Midbrain (tissue), 1 donor: ENCODE measurements around the gene TLR5.
"Not testable (repeated sequence)": the region's sequence is repeated elsewhere in the genome, so short reads cannot be mapped to it uniquely, and the experiment has no call there.

Experiments
- DNase-seq: peaks from one replicate; lab custom pipeline; 2025; lab: John Stamatoyannopoulos, UW

TLR5 gene

GRCh38 chr1:223142795-223143536 lies at the start of gene TLR5:
Gene TLR5 (minus strand): TSS chr1:223143248. CDS start chr1:223113031, 30,217 bp downstream.
- DNase-seq, result peak; percentile 77

GRCh38 chr1:223189903-223190724 lies 47.1 kb upstream of the TLR5 start:
- DNase-seq, result no peak

- DNase-seq, result no peak
These were observed 46.5 kb upstream of the TLR5 start for GRCh38 chr1:223189525-223189902.

- no peak for DNase-seq
These were observed 45.7 kb upstream of the TLR5 start for GRCh38 chr1:223188618-223189356.

- no peak for DNase-seq
These were observed 43.8 kb upstream of the TLR5 start for GRCh38 chr1:223186800-223187199.

- no peak for DNase-seq
These were observed 40.3 kb upstream of the TLR5 start for GRCh38 chr1:223183268-223183862.

- peak; percentile 48 for DNase-seq
These were observed 37.8 kb upstream of the TLR5 start for GRCh38 chr1:223180731-223181321.

- DNase-seq, result no peak
These were observed 36.7 kb upstream of the TLR5 start for GRCh38 chr1:223179786-223180185.

GRCh38 chr1:223179280-223179679 lies 36.2 kb upstream of the TLR5 start:
- no peak for DNase-seq

- DNase-seq, result peak; percentile 35
These were observed 34.6 kb upstream of the TLR5 start for GRCh38 chr1:223177681-223178080.

GRCh38 chr1:223176437-223176836 lies 33.4 kb upstream of the TLR5 start:
- DNase-seq, result no peak

- peak; percentile 18 for DNase-seq
These were observed 32.6 kb upstream of the TLR5 start for GRCh38 chr1:223175633-223176032.

- DNase-seq, result no peak
These were observed 32.0 kb upstream of the TLR5 start for GRCh38 chr1:223175032-223175431.

- DNase-seq, result not testable (repeated sequence)
These were observed 26.4 kb upstream of the TLR5 start for GRCh38 chr1:223169458-223169857.

- no peak for DNase-seq
These were observed 18.3 kb upstream of the TLR5 start for GRCh38 chr1:223161321-223161720.

- no peak for DNase-seq
These were observed 13.3 kb upstream of the TLR5 start for GRCh38 chr1:223156343-223156742.

- no peak for DNase-seq
These were observed 12.1 kb upstream of the TLR5 start for GRCh38 chr1:223155153-223155552.

GRCh38 chr1:223153177-223154119 lies 10.4 kb upstream of the TLR5 start:
- DNase-seq, result no peak

GRCh38 chr1:223152399-223152798 lies 9.4 kb upstream of the TLR5 start:
- DNase-seq, result no peak

GRCh38 chr1:223150443-223150842 lies 7.4 kb upstream of the TLR5 start:
- no peak for DNase-seq

GRCh38 chr1:223147873-223148272 lies 4.8 kb upstream of the TLR5 start:
- no peak for DNase-seq
